GM23338 (cell line): Measurements from ENCODE around the gene MAPK11.

ENCODE experiments used
- EZH2 ChIP-seq: fragments of 200-600 bp; sonication (generic); IDR thresholded peaks from one replicate; pipeline ENCODE4 v1.8.0; 2017; ENCODE audit warnings: antibody characterized with exemption, mild to moderate bottlenecking, low read depth; ENCODE audit not compliant: unreplicated experiment
- EZH2phosphoT487 ChIP-seq: fragments of 200-600 bp; sonication (generic); IDR thresholded peaks from one replicate; pipeline ENCODE4 v1.8.1; 2018; ENCODE audit warnings: antibody characterized with exemption; ENCODE audit not compliant: unreplicated experiment
- NANOG ChIP-seq: IDR thresholded peaks from 2 replicates; pipeline ENCODE4 v1.6.1; 2016; ENCODE audit warnings: antibody characterized with exemption, borderline replicate concordance
- TF ChIP-seq, protein P1 (sequence below), 2 experiments: fragments of 200-600 bp in 1 of 2; sonication (generic) in 1 of 2; conservative IDR thresholded peaks; 2 replicates each; pipeline versions ENCODE4 v1.5.1 to v1.6.1; 2016 to 2017; ENCODE audit warnings: antibody characterized with exemption in 2 of 2, low read depth in 2 of 2, mild to moderate bottlenecking in 2 of 2, moderate library complexity in 1 of 2

DNA sequence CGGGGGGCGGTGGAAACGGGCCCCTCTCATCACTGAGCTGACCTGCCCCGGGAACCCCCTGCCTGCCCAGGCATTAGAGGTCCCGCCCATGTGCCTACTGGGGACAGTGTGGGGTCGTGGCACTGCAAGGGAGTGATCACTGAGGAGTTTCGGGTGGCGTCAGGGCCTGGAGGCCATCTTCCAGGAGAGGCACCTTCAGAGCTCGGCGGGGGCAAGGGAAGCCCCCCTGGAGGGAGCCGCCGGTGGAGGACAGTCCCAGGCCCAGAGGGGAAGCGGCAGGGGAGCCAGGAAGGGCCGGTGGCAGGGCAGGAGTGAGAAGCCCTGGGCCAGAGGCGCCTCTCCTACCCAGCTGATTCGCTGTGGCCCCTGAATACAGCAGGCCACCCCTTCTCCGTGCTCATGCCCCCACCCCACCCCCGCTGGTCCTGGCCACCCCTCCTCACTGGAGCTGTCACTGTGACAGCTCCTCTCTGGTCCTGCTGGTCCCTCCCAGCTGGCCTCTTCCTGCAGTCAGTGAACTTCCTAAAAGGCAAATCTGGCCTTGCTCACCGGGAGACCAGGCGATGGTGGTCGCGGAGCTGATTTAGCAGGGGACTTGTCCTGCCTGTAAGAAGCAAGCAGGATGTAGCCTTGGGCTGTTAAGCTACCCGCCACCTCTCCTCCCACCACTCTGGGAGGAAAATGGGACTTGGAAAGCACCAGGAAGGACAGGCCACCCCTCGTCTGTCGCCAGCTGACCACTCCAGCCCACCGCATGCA is 2.0 kb upstream of the MAPK11 start:
- TF ChIP-seq, protein P1, sequence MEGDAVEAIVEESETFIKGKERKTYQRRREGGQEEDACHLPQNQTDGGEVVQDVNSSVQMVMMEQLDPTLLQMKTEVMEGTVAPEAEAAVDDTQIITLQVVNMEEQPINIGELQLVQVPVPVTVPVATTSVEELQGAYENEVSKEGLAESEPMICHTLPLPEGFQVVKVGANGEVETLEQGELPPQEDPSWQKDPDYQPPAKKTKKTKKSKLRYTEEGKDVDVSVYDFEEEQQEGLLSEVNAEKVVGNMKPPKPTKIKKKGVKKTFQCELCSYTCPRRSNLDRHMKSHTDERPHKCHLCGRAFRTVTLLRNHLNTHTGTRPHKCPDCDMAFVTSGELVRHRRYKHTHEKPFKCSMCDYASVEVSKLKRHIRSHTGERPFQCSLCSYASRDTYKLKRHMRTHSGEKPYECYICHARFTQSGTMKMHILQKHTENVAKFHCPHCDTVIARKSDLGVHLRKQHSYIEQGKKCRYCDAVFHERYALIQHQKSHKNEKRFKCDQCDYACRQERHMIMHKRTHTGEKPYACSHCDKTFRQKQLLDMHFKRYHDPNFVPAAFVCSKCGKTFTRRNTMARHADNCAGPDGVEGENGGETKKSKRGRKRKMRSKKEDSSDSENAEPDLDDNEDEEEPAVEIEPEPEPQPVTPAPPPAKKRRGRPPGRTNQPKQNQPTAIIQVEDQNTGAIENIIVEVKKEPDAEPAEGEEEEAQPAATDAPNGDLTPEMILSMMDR (conservative IDR thresholded peaks at IDR 0.05; ENCODE audit: low read depth in 2 of 2) = no peak
- TF ChIP-seq NANOG = no peak
- no peak for TF ChIP-seq EZH2
- TF ChIP-seq EZH2phosphoT487 = no peak
